Gastrocnemius medialis (tissue), 4 donors: ENCODE measurements around the gene CCDC170.

Source experiments
- POLR2A ChIP-seq, 2 donors: fragments of 450-650 bp; IDR thresholded peaks; one replicate each; pipeline ENCODE4 v1.6.1; 2017; ENCODE audit warnings: antibody characterized with exemption in 2 of 2, mild to moderate bottlenecking in 2 of 2, moderate library complexity in 2 of 2
- TF ChIP-seq, protein P1 (sequence below), 5 experiments: fragments of 450-650 bp in 3 of 5; fragments of 200-600 bp in 2 of 5; sonication (generic) in 2 of 5; IDR thresholded peaks in 4 of 5; conservative IDR thresholded peaks in 1 of 5; 1 replicate in 4 of 5; 2 replicates in 1 of 5; pipeline ENCODE4 v1.5.1; 2016 to 2019; ENCODE audit warnings: antibody characterized with exemption in 5 of 5, mild to moderate bottlenecking in 3 of 5, moderate library complexity in 3 of 5

DNA sequence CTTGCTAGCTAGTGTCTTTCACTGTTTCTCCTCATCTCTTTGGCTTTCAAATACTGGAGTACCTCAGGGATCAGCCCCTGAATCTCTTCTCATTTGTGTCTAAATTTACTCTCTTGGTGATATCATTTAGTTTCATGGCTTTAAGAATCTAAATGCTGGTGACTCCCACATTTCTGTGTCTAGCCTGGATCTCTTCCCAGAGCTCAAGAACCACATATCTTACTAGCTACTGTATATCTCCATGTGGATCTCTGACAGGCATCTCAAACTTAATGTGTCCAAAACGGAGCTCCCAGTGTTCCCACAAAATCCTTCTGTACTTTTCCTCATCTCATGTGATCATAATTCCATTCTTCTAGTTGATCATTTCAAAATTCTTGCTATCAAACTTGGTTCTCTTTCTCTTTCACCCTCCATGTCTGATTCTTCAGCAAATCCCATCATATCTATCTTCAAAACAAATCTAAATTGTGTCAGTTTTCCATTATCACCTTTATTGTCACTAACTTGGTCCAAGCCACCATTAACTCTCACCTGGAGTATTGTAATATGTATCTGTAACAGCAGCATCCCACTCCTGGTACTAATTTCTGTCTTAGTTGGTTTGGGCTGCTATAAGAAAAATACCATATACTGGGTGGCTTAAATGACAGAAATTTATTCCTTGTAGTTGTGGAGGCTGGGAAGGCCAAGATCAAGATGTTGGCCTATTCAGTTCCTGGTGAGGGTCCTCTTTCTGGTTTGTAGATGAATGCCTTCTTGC lies 45.9 kb downstream of the CCDC170 start:
- TF ChIP-seq, protein P1, sequence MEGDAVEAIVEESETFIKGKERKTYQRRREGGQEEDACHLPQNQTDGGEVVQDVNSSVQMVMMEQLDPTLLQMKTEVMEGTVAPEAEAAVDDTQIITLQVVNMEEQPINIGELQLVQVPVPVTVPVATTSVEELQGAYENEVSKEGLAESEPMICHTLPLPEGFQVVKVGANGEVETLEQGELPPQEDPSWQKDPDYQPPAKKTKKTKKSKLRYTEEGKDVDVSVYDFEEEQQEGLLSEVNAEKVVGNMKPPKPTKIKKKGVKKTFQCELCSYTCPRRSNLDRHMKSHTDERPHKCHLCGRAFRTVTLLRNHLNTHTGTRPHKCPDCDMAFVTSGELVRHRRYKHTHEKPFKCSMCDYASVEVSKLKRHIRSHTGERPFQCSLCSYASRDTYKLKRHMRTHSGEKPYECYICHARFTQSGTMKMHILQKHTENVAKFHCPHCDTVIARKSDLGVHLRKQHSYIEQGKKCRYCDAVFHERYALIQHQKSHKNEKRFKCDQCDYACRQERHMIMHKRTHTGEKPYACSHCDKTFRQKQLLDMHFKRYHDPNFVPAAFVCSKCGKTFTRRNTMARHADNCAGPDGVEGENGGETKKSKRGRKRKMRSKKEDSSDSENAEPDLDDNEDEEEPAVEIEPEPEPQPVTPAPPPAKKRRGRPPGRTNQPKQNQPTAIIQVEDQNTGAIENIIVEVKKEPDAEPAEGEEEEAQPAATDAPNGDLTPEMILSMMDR (IDR thresholded peaks at IDR 0.05 in 4 of 5, conservative IDR thresholded peaks at IDR 0.05 in 1 of 5) = no peak
- no peak for TF ChIP-seq POLR2A (IDR thresholded peaks at IDR 0.05)
